Measurements from ENCODE around the gene WNK2. TPM values are rescaled to one million over a fixed set of nuclear protein-coding genes. Genes with fewer than 3 reads are reported as not detected.

The WNK2 gene
- total RNA-seq, 4 donors from 2014 or later = 0.28 to 1.7 (median 0.47) TPM

- no peak for TF ChIP-seq CTCF (IDR thresholded peaks at IDR 0.05)
- DNase-seq (ENCODE audit: low spot score) (no peak), ATAC-seq (ENCODE audit: low FRiP score) (no peak)
Observed at GRCh38 chr9:93203718-93204469, 20.0 kb downstream of the WNK2 start.

DNA sequence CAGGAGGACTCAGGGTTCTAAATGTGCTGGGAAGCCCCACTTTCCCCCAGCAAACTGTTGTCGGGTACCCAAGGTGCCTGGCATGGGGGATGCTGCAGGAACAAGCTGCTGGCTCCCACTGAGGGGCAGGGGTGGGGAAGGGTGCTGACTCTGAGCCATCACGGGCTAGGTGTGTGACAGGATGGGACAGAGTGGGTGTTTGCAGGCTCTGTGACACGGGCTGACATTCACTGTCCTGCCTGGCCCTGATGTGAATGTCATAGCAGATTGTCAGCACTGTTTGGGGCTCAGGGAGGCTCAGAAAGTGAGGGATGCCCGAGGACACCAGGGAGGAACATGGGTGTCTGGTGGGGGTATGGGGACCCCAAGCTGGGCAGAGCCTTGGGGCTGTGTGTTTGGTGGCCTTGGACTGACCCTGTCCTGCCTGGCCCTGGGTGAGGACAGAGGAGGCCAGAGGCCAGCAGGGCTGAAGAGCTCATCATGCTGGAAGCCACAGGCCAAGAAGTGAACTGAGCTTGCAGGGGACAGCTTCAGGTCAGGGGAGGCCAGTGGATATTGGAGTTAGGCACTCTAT lies 20.6 kb downstream of the WNK2 start:
- DNase-seq (ENCODE audit: low spot score) (no peak), ATAC-seq (ENCODE audit: low FRiP score) (no peak)
- no peak for TF ChIP-seq CTCF (IDR thresholded peaks at IDR 0.05)

DNA sequence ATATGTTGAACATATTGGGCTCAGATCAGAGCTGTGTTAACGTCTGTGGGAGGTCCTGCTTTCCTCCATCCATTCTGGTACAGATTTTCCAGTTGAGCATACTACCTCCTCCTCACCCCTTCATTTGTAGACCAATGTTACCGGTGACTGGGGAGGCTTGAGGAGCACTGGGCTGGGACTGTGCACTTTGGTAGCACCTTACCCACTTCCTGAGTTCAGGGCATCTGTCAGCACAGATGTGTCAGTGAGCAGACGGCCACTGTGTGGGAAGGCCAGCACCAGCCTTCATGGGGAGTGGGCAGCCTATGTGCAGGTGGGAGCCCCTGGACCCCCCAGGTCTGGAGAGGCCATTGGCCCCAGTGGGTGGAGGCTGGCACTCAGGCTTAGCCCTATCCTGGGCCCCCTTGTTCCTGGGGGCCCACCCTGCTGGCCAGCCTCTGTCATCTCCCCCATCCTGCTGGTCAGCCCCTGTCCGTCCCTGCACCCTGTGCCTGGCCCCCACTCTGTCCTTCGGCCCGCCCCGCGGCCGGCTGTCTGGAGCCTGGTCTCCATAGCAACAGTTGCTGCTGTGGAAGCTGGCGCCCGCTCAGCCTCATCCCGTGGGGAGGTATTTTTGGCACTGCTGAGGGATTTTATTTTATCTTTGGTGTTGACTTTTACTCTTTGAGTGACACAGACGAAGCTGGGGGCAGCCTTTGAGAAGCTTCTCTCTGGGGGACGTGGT lies 21.3 kb downstream of the WNK2 start:
- DNase-seq (ENCODE audit: low spot score) = no peak
- TF ChIP-seq CTCF (IDR thresholded peaks at IDR 0.05) = no peak
- no peak for ATAC-seq (ENCODE audit: low FRiP score)

DNA sequence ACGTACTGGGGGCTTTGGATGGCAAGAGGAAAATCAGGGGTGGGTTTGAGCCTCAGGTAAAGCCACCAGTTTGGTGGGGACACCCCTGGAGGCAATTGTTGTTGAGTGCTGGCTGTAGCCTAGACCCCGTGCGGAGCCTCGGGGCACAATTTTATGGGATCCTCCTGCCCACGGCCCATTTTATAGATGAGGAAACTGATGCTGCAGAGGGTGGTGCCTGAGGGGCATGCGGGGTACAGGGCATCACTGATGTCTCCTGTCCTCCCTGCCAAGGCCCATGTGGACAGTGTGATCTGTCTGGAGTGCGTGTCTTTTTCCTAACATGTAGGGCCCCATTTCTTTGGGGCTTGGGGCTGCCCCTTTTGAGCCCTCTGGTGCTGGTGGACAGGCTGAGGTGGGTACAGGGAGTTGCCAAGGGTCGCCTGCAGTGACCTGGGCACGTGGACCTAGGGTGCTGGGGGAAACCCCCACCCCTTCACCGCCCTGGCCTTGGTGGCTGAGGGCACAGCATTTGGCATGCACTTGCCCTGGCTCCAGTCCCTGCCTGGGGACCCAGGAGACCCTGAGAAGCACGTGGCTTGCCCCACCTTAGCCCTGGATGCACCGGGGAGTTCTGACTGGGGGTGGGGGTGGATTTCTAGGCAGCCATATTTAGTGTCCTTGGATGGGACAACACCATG lies 22.1 kb downstream of the WNK2 start:
- no peak for ATAC-seq (ENCODE audit: low FRiP score)
- no peak for DNase-seq (ENCODE audit: low spot score)
- TF ChIP-seq CTCF (IDR thresholded peaks at IDR 0.05) = no peak

GRCh38 chr9:93206576-93207155 lies 22.7 kb downstream of the WNK2 start:
- DNase-seq (ENCODE audit: low spot score) (no peak), ATAC-seq (ENCODE audit: low FRiP score) (no peak)

More at GRCh38 chr9:93206576-93207155, 22.7 kb downstream of the WNK2 start:
- no peak for TF ChIP-seq CTCF (IDR thresholded peaks at IDR 0.05)

Data from omental fat pad (tissue), 4 donors.